ENCODE measurements around the gene SRPRA.

The SRPRA gene

DNA sequence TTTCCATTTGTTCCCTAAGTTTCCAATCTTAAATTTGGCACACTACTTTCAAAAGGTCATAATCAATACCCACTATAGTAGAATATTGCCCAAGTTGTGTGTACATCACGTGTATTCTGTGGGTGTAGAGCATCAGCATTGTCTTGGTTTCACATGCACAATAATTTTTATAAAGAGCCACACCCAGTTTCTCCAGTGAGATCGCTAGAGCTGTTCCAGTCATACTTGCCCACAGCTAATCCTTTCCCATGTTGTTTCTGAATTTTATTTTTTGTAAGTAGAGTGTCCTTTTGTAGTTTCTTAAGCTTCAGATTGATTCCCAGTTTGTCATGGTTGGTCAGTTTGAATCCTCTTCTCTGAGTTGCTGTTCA lies 43.4 kb downstream of the SRPRA start:
- no peak for DNase-seq

DNA sequence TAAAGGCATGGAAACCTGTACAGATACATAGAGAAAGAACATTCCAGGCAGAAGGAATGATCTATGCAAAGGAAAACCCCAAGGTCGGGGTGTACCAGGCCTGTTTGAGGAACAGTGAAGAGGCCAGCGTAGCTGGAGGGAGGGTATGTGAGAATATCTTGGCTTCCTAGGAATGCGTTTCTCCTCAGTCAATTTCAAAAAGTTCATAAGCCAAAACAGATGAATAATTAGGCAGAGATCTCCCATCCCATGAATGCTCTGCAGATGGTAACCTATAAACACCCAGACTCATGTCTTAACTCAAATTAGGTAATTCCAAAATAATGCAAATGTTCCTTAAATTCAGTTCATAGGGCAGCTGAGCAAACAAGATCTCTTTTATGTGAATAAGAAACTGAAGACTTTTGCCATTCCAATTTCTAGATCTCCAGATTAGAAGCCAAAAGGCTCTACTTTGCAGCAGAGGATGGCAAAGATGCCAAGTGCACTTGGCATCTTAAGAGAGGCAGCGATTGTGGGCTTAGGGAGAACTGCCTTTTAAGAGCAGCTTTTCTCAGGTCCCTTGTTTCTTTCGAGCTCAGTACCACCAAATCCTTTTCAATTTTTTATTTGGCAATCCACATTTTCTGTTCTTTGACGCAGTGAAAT lies 43.9 kb downstream of the SRPRA start:
- DNase-seq = no peak

DNA sequence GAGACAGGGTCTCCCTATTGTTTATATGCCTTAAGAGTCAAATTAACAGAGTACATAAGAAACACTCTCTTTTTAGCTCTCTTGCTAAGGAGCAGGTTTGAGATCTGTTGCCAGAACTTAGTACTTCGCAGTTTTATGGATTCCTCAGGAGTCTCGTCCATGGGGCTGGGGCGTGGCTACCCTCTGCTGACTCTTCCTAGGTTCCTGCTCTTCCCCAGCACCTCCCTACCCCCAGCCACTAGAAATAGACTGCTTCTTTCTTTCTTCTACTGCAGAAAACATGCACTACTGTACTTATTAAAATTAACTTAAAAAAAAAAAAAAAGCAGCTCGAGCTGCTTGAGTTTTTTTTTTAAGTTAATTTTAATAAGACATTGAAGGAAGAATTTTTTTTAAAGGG lies 49.1 kb downstream of the SRPRA start:
- DNase-seq = no peak

DNA sequence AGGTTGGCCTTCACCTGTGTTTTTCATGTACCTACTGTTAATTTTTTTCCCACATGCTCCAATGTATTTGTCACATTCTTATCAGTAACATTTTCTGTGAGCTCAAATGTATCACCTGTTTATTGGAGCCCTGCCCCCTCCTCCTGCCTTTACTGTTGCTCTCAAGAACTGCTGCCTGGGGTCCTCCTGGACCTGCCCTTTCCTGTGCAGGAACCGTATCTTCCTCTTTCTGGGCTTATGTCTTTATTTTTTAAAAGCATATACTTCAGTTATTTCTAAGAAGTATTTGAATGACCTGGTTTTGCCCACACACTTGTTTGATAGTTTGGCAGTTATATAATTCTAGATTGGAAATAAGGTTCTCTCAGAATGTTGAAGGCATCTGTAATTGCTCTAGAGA lies 51.2 kb downstream of the SRPRA start:
- no peak for DNase-seq

DNA sequence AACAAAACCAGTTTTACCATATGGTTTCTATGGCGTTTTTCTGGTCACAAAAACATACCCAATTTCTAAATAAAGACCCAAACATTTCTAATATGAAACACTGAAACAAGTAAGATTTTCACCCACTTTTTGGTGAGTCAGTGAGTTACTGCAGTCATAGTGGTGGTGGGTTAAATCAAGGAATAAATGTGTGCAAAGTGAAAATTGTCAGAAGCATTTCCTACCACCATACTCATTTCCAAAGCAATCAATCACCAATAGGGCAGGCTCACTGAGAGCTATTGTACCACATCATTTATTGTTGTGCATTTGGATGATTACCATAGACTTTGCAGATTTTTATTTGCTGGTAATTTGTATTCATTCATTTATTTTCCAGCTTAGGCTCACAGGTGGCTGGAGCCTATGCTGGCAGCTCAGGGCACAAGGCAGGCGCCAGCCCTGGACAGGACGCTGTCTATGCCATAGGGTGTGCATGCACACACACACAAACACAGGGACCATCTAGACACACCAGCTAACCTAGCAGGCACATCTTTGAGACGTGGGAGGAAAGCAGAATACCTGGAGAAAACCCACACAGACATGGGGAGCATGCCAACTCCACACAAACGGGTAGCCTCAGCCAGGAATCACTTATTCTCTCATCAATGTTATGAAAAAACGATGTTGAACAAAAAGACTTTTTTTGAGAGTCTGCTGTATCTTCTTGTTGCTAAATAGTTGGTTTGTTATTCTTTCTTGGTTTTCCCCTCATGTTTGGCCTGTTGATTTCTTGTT lies 52.0 kb downstream of the SRPRA start:
- no peak for DNase-seq

DNA sequence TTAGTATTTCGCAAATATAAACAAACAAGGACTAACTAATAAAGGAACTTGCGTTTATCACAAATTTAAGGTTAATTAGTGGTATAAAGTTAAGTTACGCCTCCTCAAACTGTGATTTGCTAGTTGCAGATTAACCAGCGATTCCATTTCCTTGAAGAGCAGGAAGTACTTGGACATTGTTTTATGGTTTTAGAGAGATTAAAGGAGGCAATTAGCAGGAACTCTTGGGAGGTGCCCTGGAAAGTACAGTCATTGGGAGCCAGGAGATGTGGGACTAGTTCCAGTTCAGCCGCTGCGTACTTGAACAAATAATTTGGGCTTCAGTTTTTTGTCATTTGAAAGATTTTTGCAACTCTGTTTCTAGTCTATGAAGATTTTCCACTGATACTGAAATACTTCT lies 53.9 kb downstream of the SRPRA start:
- no peak for DNase-seq

DNA sequence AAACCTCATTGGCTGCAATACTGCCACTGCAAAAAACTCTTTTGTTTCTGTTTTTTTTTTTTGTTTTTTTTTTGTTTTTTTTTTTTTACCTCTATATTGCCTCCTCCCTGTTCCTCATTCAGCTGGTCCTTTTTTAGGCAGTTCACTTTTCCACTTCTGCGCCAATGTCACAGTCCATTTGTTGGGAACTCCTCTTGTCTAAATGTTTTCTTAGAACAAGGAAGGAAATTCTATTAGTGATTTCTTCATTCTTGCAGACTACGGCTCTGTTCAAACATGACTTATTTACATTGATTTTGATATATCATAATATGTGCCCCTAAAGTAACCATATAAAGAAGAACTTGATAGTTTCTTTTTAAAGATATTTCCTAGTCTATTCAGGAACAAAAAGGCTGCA lies 54.3 kb downstream of the SRPRA start:
- DNase-seq = no peak

Data from stimulated activated CD4-positive, alpha-beta T cell treated with anti-CD3 and anti-CD28 coated beads, Interleukin-12 subunit alpha, Interleukin-12 subunit beta, amount 100 ng/mL, for 4 hours (primary cell).